ENCODE results near the gene BPTF.
"Not testable (repeated sequence)": the region's sequence is repeated elsewhere in the genome, so short reads cannot be mapped to it uniquely, and the experiment has no call there.

The BPTF gene

GRCh38 chr17:67879662-67880061 is 54.4 kb downstream of the BPTF start:
- no peak for DNase-seq (ENCODE audit: low read depth, low spot score)

- no peak for DNase-seq (ENCODE audit: low read depth, low spot score)
Observed at GRCh38 chr17:67881083-67881482, 55.8 kb downstream of the BPTF start.

GRCh38 chr17:67884741-67885140 is 59.4 kb downstream of the BPTF start:
- no peak for DNase-seq (ENCODE audit: low read depth, low spot score)

- no peak for DNase-seq (ENCODE audit: low read depth, low spot score)
Observed at GRCh38 chr17:67891481-67892119, 66.3 kb downstream of the BPTF start.

- DNase-seq (ENCODE audit: low read depth, low spot score), result no peak
Observed at GRCh38 chr17:67902511-67903231, 77.4 kb downstream of the BPTF start.

GRCh38 chr17:67905298-67905697 is 80.0 kb downstream of the BPTF start:
- DNase-seq (ENCODE audit: low read depth, low spot score), result not testable (repeated sequence)

- not testable (repeated sequence) for DNase-seq (ENCODE audit: low read depth, low spot score)
Observed at GRCh38 chr17:67910117-67910803, 85.0 kb downstream of the BPTF start.

GRCh38 chr17:67911059-67911782 is 85.9 kb downstream of the BPTF start:
- no peak for DNase-seq (ENCODE audit: low read depth, low spot score)

- DNase-seq (ENCODE audit: low read depth, low spot score), result no peak
Observed at GRCh38 chr17:67912088-67912487, 86.8 kb downstream of the BPTF start.

- no peak for DNase-seq (ENCODE audit: low read depth, low spot score)
Observed at GRCh38 chr17:67912656-67913055, 87.4 kb downstream of the BPTF start.

GRCh38 chr17:67920212-67920611 is 94.9 kb downstream of the BPTF start:
- DNase-seq (ENCODE audit: low read depth, low spot score), result no peak

GRCh38 chr17:67922503-67922902 is 97.2 kb downstream of the BPTF start:
- DNase-seq (ENCODE audit: low read depth, low spot score), result no peak

GRCh38 chr17:67928842-67929241 is 103.5 kb downstream of the BPTF start:
- not testable (repeated sequence) for DNase-seq (ENCODE audit: low read depth, low spot score)

- DNase-seq (ENCODE audit: low read depth, low spot score), result no peak
Observed at GRCh38 chr17:67931227-67931626, 105.9 kb downstream of the BPTF start.

- no peak for DNase-seq (ENCODE audit: low read depth, low spot score)
Observed at GRCh38 chr17:67942810-67943209, 117.5 kb downstream of the BPTF start.

GRCh38 chr17:67944035-67944434 is 118.7 kb downstream of the BPTF start:
- no peak for DNase-seq (ENCODE audit: low read depth, low spot score)

- DNase-seq (ENCODE audit: low read depth, low spot score), result no peak
Observed at GRCh38 chr17:67946513-67946912, 121.2 kb downstream of the BPTF start.

GRCh38 chr17:67947325-67947813 is 122.1 kb downstream of the BPTF start:
- DNase-seq (ENCODE audit: low read depth, low spot score), result no peak

- no peak for DNase-seq (ENCODE audit: low read depth, low spot score)
Observed at GRCh38 chr17:67950945-67951344, 125.6 kb downstream of the BPTF start.

- no peak for DNase-seq (ENCODE audit: low read depth, low spot score)
Observed at GRCh38 chr17:67959510-67959909, 134.2 kb downstream of the BPTF start.

- DNase-seq (ENCODE audit: low read depth, low spot score), result not testable (repeated sequence)
Observed at GRCh38 chr17:67960276-67960675, 135.0 kb downstream of the BPTF start.

GRCh38 chr17:67962156-67962555 is 136.9 kb downstream of the BPTF start:
- not testable (repeated sequence) for DNase-seq (ENCODE audit: low read depth, low spot score)
